K562 (cell line): Measurements from ENCODE around the gene GJC2. TPM values are rescaled to one million over a fixed set of nuclear protein-coding genes. Genes with fewer than 3 reads are reported as not detected.

Experiments
- ESRRB ChIP-seq: fragments of 250-450 bp; sonication (Bioruptor Pico); IDR thresholded peaks from 2 replicates; pipeline ENCODE4 v1.5.0; 2020; ENCODE audit warnings: mild to moderate bottlenecking, moderate library complexity, borderline replicate concordance
- GATAD2A ChIP-seq: fragments of 450-650 bp; IDR thresholded peaks from 2 replicates; pipeline ENCODE4 v1.6.1; 2017
- KLF10 ChIP-seq: fragments of 250-450 bp; sonication (Bioruptor Pico); IDR thresholded peaks from 2 replicates; pipeline ENCODE4 v1.6.1; 2021; ENCODE audit warnings: matching md5 sums
- MCM7 ChIP-seq, 2 experiments: fragments of 450-650 bp; IDR thresholded peaks; 2 replicates each; pipeline ENCODE4 v1.6.1; 2016 to 2018
- MED1 ChIP-seq: sonication (generic); formaldehyde crosslinking; IDR thresholded peaks from 2 replicates; pipeline ENCODE4 v1.8.1; 2023; ENCODE audit warnings: missing genetic modification reagents, borderline replicate concordance
- MTA3 ChIP-seq: fragments of 450-650 bp; formaldehyde crosslinking; IDR thresholded peaks from 2 replicates; pipeline ENCODE4 v1.6.1; 2017; ENCODE audit warnings: mild to moderate bottlenecking, borderline replicate concordance
- POLR3A ChIP-seq: IDR thresholded peaks from 2 replicates; pipeline ENCODE4 v1.6.1; 2011; ENCODE audit warnings: borderline replicate concordance, mild to moderate bottlenecking, moderate library complexity; ENCODE audit not compliant: insufficient read length, insufficient read depth; ENCODE audit errors: extremely low read depth
- polyA plus RNA-seq, 8 experiments: library from polyadenylated mRNA; depleted of rRNA in 4 of 8; stranded (reverse) in 5 of 8; unstranded in 3 of 8; fragments of >200 nt; fragmentation: Nextera tagmentation in 2 of 8; fragmentation: Illumina TruSeq in 1 of 8; extraction: Ambion mirVana in 2 of 8; extraction: Trizol in 1 of 8; gene quantifications; 2 replicates each; pipeline versions ENCODE4 v1.2.1 to v1.2.3, GENCODE V29; 2011 to 2014; ENCODE audit warnings: inconsistent platforms in 1 of 8, missing spikeins in 1 of 8
- total RNA-seq, 7 experiments: library from RNA; depleted of rRNA in 6 of 7; stranded (reverse); fragments of >200 nt in 6 of 7; fragmentation: Illumina TruSeq in 2 of 7; extraction: Trizol in 2 of 7; gene quantifications; 2 replicates each; pipeline versions ENCODE4 v1.2.1 to v1.2.3, GENCODE V29; 2011 to 2021; ENCODE audit warnings: low replicate concordance in 1 of 7
- TF ChIP-seq, protein P1 (sequence below): fragments of 250-450 bp; sonication (Bioruptor Pico); IDR thresholded peaks from 2 replicates; pipeline ENCODE4 v1.4.0; 2020
- TF ChIP-seq, protein P2 (sequence below), 2 experiments: IDR thresholded peaks; 2 replicates each; pipeline ENCODE4 v1.6.1; 2012; ENCODE audit warnings: improper control_type of control experiment in 2 of 2, low read depth in 2 of 2, low read length in 2 of 2, borderline replicate concordance in 1 of 2
- TF ChIP-seq, protein P3 (sequence below): fragments of 250-450 bp; sonication (Bioruptor Pico); IDR thresholded peaks from 2 replicates; pipeline ENCODE4 v1.8.0; 2021; ENCODE audit warnings: borderline replicate concordance, mild to moderate bottlenecking, moderate library complexity; ENCODE audit not compliant: poor library complexity, severe bottlenecking
- TF ChIP-seq, protein P4 (sequence below): fragments of 450-650 bp; formaldehyde crosslinking; IDR thresholded peaks from 2 replicates; pipeline ENCODE4 v1.4.0; 2022; ENCODE audit warnings: missing genetic modification characterization
- TF ChIP-seq, protein P5 (sequence below), 2 experiments: fragments of 450-650 bp in 1 of 2; sonication (generic) in 1 of 2; formaldehyde crosslinking; conservative IDR thresholded peaks; 2 replicates each; pipeline versions ENCODE4 v1.4.0 to v1.8.1; 2020 to 2022; ENCODE audit warnings: mild to moderate bottlenecking in 1 of 2, missing genetic modification reagents in 1 of 2
- TF ChIP-seq, protein P6 (sequence below): fragments of 250-450 bp; sonication (Bioruptor Pico); IDR thresholded peaks from 2 replicates; pipeline ENCODE4 v1.6.1; 2021; ENCODE audit warnings: mild to moderate bottlenecking

Gene GJC2
- total and polyA plus RNA-seq, 9 of the 15 experiments (the other 6 are each of a cell fraction or from before 2014, with no cell fraction given) = 0.03 to 0.62 (median 0.11) TPM; not detected in 2

DNA sequence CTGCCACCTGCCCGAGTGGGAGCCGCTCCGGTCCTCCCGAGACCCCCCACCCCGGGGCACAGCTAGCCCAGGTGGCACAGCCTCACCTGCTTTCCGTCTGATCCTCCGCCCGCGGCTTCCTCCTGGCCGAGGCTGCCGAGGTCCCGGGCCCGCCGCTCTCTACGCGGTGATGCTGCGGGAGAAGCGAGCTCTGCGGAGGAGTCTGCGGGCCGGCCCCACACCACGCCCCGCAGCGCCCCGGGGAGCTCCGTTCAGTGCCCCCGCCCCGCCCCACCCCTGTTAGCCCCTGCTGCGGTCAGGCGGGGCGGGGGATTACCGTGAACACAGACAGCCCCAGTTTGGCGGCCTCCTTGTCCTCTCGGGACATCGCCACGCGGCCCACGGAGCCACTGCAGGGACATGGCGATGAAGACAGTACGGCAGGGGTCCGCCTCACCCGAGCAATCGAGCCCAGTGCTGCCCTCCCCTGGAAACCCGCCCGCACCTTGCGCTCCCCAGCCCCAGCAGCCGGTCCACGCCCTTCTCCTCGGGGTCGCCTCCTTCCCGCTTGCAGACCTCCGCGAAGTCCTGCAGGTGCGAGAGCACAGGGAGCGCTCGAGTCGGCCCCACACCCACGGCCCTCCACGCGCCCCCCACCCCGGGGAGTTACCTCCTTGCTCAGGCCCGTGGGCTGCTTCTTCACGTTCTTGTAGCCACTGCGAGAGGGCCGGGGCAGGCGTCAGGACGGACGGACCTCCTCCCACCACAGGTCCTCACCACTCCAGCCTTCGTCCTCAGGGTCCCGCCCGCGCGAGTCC, 47.5 kb upstream of the GJC2 start (continued):
- TF ChIP-seq, protein P1, sequence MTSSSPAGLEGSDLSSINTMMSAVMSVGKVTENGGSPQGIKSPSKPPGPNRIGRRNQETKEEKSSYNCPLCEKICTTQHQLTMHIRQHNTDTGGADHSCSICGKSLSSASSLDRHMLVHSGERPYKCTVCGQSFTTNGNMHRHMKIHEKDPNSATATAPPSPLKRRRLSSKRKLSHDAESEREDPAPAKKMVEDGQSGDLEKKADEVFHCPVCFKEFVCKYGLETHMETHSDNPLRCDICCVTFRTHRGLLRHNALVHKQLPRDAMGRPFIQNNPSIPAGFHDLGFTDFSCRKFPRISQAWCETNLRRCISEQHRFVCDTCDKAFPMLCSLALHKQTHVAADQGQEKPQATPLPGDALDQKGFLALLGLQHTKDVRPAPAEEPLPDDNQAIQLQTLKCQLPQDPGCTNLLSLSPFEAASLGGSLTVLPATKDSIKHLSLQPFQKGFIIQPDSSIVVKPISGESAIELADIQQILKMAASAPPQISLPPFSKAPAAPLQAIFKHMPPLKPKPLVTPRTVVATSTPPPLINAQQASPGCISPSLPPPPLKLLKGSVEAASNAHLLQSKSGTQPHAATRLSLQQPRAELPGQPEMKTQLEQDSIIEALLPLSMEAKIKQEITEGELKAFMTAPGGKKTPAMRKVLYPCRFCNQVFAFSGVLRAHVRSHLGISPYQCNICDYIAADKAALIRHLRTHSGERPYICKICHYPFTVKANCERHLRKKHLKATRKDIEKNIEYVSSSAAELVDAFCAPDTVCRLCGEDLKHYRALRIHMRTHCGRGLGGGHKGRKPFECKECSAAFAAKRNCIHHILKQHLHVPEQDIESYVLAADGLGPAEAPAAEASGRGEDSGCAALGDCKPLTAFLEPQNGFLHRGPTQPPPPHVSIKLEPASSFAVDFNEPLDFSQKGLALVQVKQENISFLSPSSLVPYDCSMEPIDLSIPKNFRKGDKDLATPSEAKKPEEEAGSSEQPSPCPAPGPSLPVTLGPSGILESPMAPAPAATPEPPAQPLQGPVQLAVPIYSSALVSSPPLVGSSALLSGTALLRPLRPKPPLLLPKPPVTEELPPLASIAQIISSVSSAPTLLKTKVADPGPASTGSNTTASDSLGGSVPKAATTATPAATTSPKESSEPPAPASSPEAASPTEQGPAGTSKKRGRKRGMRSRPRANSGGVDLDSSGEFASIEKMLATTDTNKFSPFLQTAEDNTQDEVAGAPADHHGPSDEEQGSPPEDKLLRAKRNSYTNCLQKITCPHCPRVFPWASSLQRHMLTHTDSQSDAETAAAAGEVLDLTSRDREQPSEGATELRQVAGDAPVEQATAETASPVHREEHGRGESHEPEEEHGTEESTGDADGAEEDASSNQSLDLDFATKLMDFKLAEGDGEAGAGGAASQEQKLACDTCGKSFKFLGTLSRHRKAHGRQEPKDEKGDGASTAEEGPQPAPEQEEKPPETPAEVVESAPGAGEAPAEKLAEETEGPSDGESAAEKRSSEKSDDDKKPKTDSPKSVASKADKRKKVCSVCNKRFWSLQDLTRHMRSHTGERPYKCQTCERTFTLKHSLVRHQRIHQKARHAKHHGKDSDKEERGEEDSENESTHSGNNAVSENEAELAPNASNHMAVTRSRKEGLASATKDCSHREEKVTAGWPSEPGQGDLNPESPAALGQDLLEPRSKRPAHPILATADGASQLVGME (CRISPR knock-in tag) = no peak
- TF ChIP-seq, protein P2, sequence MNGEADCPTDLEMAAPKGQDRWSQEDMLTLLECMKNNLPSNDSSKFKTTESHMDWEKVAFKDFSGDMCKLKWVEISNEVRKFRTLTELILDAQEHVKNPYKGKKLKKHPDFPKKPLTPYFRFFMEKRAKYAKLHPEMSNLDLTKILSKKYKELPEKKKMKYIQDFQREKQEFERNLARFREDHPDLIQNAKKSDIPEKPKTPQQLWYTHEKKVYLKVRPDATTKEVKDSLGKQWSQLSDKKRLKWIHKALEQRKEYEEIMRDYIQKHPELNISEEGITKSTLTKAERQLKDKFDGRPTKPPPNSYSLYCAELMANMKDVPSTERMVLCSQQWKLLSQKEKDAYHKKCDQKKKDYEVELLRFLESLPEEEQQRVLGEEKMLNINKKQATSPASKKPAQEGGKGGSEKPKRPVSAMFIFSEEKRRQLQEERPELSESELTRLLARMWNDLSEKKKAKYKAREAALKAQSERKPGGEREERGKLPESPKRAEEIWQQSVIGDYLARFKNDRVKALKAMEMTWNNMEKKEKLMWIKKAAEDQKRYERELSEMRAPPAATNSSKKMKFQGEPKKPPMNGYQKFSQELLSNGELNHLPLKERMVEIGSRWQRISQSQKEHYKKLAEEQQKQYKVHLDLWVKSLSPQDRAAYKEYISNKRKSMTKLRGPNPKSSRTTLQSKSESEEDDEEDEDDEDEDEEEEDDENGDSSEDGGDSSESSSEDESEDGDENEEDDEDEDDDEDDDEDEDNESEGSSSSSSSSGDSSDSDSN (IDR thresholded peaks at IDR 0.05; ENCODE audit: borderline replicate concordance in 1 of 2, low read depth in 2 of 2, low read length in 2 of 2) = peak; percentile 44 to 68; a peak in 2 of 4 replicates
- 0 out of 2 replicates have a peak, but pooled peaks have one; percentile 17 for TF ChIP-seq MTA3
- TF ChIP-seq MED1 = no peak
- TF ChIP-seq, protein P3, sequence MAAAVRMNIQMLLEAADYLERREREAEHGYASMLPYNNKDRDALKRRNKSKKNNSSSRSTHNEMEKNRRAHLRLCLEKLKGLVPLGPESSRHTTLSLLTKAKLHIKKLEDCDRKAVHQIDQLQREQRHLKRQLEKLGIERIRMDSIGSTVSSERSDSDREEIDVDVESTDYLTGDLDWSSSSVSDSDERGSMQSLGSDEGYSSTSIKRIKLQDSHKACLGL (CRISPR knock-in tag) = no peak
- no peak for TF ChIP-seq MCM7 (IDR thresholded peaks at IDR 0.05)
- TF ChIP-seq KLF10 = no peak
- no peak for TF ChIP-seq ESRRB (CRISPR knock-in tag)
- no peak for TF ChIP-seq GATAD2A
- TF ChIP-seq, protein P4, sequence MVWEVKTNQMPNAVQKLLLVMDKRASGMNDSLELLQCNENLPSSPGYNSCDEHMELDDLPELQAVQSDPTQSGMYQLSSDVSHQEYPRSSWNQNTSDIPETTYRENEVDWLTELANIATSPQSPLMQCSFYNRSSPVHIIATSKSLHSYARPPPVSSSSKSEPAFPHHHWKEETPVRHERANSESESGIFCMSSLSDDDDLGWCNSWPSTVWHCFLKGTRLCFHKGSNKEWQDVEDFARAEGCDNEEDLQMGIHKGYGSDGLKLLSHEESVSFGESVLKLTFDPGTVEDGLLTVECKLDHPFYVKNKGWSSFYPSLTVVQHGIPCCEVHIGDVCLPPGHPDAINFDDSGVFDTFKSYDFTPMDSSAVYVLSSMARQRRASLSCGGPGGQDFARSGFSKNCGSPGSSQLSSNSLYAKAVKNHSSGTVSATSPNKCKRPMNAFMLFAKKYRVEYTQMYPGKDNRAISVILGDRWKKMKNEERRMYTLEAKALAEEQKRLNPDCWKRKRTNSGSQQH = 0 out of 2 replicates have a peak, but pooled peaks have one; percentile 57
- TF ChIP-seq, protein P5, sequence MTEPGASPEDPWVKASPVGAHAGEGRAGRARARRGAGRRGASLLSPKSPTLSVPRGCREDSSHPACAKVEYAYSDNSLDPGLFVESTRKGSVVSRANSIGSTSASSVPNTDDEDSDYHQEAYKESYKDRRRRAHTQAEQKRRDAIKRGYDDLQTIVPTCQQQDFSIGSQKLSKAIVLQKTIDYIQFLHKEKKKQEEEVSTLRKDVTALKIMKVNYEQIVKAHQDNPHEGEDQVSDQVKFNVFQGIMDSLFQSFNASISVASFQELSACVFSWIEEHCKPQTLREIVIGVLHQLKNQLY (CRISPR knock-in tag; conservative IDR thresholded peaks at IDR 0.05) = no peak
- no peak for TF ChIP-seq POLR3A
- TF ChIP-seq, protein P6, sequence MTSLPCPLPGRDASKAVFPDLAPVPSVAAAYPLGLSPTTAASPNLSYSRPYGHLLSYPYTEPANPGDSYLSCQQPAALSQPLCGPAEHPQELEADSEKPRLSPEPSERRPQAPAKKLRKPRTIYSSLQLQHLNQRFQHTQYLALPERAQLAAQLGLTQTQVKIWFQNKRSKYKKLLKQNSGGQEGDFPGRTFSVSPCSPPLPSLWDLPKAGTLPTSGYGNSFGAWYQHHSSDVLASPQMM (CRISPR knock-in tag) = no peak
